Right lobe of liver (tissue), 6 donors: ENCODE results near the gene MDM1. TPM values are rescaled to one million over a fixed set of nuclear protein-coding genes. Genes with fewer than 3 reads are reported as not detected.

Experiments used
- ATAC-seq, 4 donors: fragments of 200-7000 bp; cut with Tn5 transposase; one replicate each; pipeline ENCODE4 v1.9.1; 2020; ENCODE audit warnings: mild to moderate bottlenecking in 4 of 4, moderate library complexity in 4 of 4
- DNase-seq, 3 donors: peaks; one replicate each; pipeline ENCODE4 v3.0.0-alpha.2; 2020
- H3K27ac ChIP-seq, 3 donors: fragments of 200-600 bp; one replicate each; pipeline ENCODE4 v1.8.0; 2022
- H3K27me3 ChIP-seq, 2 donors: fragments of 200-600 bp; one replicate each; pipeline ENCODE4 v1.8.0; 2022
- H3K36me3 ChIP-seq, 4 donors: fragments of 200-600 bp; sonication (generic) in 1 of 4; one replicate each; pipeline versions ENCODE4 v1.5.1 to v1.8.0; 2017 to 2022; ENCODE audit warnings: control low read depth in 1 of 4
- H3K4me1 ChIP-seq, 4 donors: fragments of 200-600 bp; sonication (generic) in 1 of 4; one replicate each; pipeline versions ENCODE4 v1.5.1 to v1.8.0; 2017 to 2022; ENCODE audit warnings: control low read depth in 1 of 4
- H3K4me3 ChIP-seq, 3 donors: fragments of 200-600 bp; one replicate each; pipeline ENCODE4 v1.8.0; 2022
- H3K9me3 ChIP-seq, 4 donors: fragments of 200-600 bp; sonication (generic) in 1 of 4; one replicate each; pipeline versions ENCODE4 v1.5.1 to v1.8.0; 2017 to 2022; ENCODE audit warnings: control low read depth in 1 of 4
- CTCF ChIP-seq, 4 donors: fragments of 200-600 bp in 3 of 4; fragments of 450-650 bp in 1 of 4; IDR thresholded peaks; one replicate each; pipeline versions ENCODE4 v1.5.1 to v1.8.0; 2016 to 2022; ENCODE audit warnings: antibody characterized with exemption in 4 of 4, mild to moderate bottlenecking in 2 of 4
- POLR2A ChIP-seq: fragments of 450-650 bp; IDR thresholded peaks from one replicate; pipeline ENCODE4 v1.6.1; 2017; ENCODE audit warnings: antibody characterized with exemption, mild to moderate bottlenecking
- WGBS: methylation state at CpG from one replicate; pipeline ENCODE4 v1.1.6; 2018; ENCODE audit warnings: low coverage, low lambda C conversion rate; ENCODE audit not compliant: insufficient coverage; ENCODE audit errors: missing lambda C conversion rate; 5-methylcytosine and 5-hydroxymethylcytosine counted together
- intact Hi-C, 2 donors: fragments of 100-400 bp; cut with DNase I; formaldehyde crosslinking; loops; one replicate each; pipeline versions ENCODE4 v1.11.2 to v1.14.1; 2022
- total RNA-seq, 6 experiments: library from RNA; depleted of rRNA in 2 of 6; stranded (reverse); fragments of >200 nt in 2 of 6; fragmentation: NEBNext Ultra II Directional in 3 of 6; extraction: Animal tissue kit (Norgen Biotek cat#: 25700) in 3 of 6; gene quantifications; one replicate each; pipeline versions ENCODE4 v1.1.0 to v1.2.4, GENCODE V29; 2016 to 2023
- donor health status: DM: no; HTN: yes; CAD: no.
- donor health status: DM: no; HTN: no; CAD: no.
- donor health status: DM: no; HTN: no; CAD: no.
- donor health status: DM: no; HTN: yes; CAD: no.
- donor health status: DM: no; HTN: yes; CAD: no.

MDM1 gene
- total RNA-seq, 6 experiments from 2014 or later = 2.9 to 6.6 (median 4.1) TPM

GRCh38 chr12:68352067-68352466 is 19.9 kb upstream of the MDM1 start:
- intact Hi-C loops = no loop called here
- WGBS = 67% methylated on average over 2 of the region's 2 CpGs
- no peak overlapping the region for H3K4me3 ChIP-seq
- H3K4me1 ChIP-seq = no peaks in the 10 kb centered on the region
- TF ChIP-seq POLR2A = no peak
- no peak for TF ChIP-seq CTCF (IDR thresholded peaks at IDR 0.05)
- DNase-seq (no peak), ATAC-seq (no peak)
- H3K27ac ChIP-seq = no peak overlapping the region
- H3K27me3 ChIP-seq = no peaks in the 10 kb centered on the region
- no peaks in the 10 kb centered on the region for H3K9me3 ChIP-seq
- no peaks in the 10 kb centered on the region for H3K36me3 ChIP-seq

- H3K4me1 ChIP-seq = no peaks in the 10 kb centered on the region
- intact Hi-C loops = no loop called here
- no peak overlapping the region for H3K4me3 ChIP-seq
- no peak overlapping the region for H3K27ac ChIP-seq
- DNase-seq (no peak), ATAC-seq (no peak)
- no peaks in the 10 kb centered on the region for H3K27me3 ChIP-seq
- no peaks in the 10 kb centered on the region for H3K9me3 ChIP-seq
- TF ChIP-seq CTCF (IDR thresholded peaks at IDR 0.05) = no peak
- no peak for TF ChIP-seq POLR2A
- no peaks in the 10 kb centered on the region for H3K36me3 ChIP-seq
- 80% methylated on average over 3 of the region's 3 CpGs for WGBS
Measured at GRCh38 chr12:68350753-68351152, 18.6 kb upstream of the MDM1 start.

- 71% methylated on average over 5 of the region's 5 CpGs for WGBS
- no peak for ATAC-seq
- intact Hi-C loops = no loop called here
Measured at GRCh38 chr12:68349921-68350606, 17.9 kb upstream of the MDM1 start.

GRCh38 chr12:68349220-68349621 is 17.1 kb upstream of the MDM1 start:
- H3K27me3 ChIP-seq = no peaks in the 10 kb centered on the region
- H3K4me1 ChIP-seq = no peaks in the 10 kb centered on the region
- TF ChIP-seq POLR2A (no peak), CTCF (IDR thresholded peaks at IDR 0.05) (no peak)
- no peak for DNase-seq
- no peak for ATAC-seq
- 48% methylated on average over 2 of the region's 2 CpGs for WGBS
- H3K4me3 ChIP-seq = no peak overlapping the region
- intact Hi-C loops = no loop called here
- H3K36me3 ChIP-seq = no peaks in the 10 kb centered on the region
- H3K27ac ChIP-seq = no peak overlapping the region
- H3K9me3 ChIP-seq = no peaks in the 10 kb centered on the region

More at GRCh38 chr12:68349921-68350606, 17.9 kb upstream of the MDM1 start:
- H3K27ac ChIP-seq = no peak overlapping the region
- no peaks in the 10 kb centered on the region for H3K27me3 ChIP-seq
- H3K4me3 ChIP-seq = no peak overlapping the region
- DNase-seq = no peak
- no peaks in the 10 kb centered on the region for H3K36me3 ChIP-seq
- no peaks in the 10 kb centered on the region for H3K4me1 ChIP-seq
- H3K9me3 ChIP-seq = no peaks in the 10 kb centered on the region
- TF ChIP-seq CTCF (IDR thresholded peaks at IDR 0.05) (no peak), POLR2A (no peak)
